GM21360 (cell line): ENCODE data around the gene ZNF891.

Source experiments
- ATAC-seq: cut with Tn5 transposase; IDR thresholded peaks from one replicate; pipeline ENCODE4 v1.9.1; 2021; ENCODE audit warnings: mild to moderate bottlenecking, moderate library complexity; ENCODE audit not compliant: unreplicated experiment

The ZNF891 gene

DNA sequence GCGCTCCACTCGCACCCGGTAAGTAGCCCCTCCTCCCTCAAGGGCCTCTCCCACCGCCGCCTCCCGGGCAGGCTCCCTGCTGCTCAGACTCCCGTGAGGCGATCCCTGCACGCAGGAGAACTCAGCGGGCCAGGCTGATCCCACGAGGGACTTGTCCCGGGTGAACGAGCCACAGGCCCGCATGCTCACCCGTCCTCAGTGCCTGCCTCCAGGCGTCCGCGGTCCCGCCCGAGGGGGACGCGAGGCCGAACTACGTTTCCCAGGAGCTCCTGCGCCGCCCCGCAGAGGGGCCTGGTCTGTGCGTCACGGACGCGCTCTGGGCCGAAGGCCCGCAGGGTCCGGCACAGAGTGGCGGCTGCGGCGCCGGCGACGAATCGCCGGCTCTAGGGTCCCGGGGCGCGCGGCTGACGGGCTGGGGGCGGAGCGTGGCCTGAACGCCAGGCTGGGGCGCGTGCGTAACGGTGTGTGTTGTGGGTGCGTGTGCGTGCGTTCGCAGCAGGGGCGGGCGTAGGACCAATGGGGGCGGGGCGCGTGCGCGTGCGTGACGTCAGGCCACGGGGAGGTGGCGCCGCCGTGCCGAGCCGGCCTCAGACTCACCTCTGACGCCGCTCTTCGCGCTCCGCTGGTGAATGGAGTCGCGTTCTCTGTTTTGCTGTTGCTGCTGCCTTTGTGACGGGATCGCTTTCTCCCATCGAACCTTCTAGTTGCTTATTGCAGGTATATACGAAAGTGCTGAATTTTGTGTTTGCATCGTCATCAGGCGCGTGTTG, at the start of gene ZNF891, which contains the start of gene ZNF10:
Gene ZNF891 (minus strand): TSS at position 237 of the 770 bp plus-strand sequence. CDS start 8,356 bp downstream, outside the sequence.
Gene ZNF10 (plus strand): TSS at position 590 of the 770 bp plus-strand sequence. CDS start 13,866 bp downstream, outside the sequence.
- peak; percentile 96 for ATAC-seq

- no peak for ATAC-seq
Observed at GRCh38 chr12:133174901-133175300, 44.8 kb upstream of the ZNF891 start.

- no peak for ATAC-seq
Observed at GRCh38 chr12:133172491-133172890, 42.4 kb upstream of the ZNF891 start.

- no peak for ATAC-seq
Observed at GRCh38 chr12:133165776-133166175, 35.7 kb upstream of the ZNF891 start.

DNA sequence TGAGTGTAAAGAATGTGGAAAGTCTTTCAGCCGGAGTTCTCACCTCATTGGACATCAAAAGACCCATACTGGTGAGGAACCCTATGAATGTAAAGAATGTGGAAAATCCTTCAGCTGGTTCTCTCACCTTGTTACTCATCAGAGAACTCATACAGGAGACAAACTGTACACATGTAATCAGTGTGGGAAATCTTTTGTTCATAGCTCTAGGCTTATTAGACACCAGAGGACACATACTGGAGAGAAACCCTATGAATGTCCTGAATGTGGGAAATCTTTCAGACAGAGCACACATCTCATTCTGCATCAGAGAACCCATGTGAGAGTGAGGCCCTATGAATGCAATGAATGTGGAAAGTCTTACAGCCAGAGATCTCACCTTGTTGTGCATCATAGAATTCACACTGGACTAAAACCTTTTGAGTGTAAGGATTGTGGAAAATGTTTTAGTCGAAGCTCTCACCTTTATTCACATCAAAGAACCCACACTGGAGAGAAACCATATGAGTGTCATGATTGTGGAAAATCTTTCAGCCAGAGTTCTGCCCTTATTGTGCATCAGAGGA, 26.1 kb upstream of the ZNF891 start:
- no peak for ATAC-seq

- no peak for ATAC-seq
Observed at GRCh38 chr12:133145981-133146380, 15.9 kb upstream of the ZNF891 start.

DNA sequence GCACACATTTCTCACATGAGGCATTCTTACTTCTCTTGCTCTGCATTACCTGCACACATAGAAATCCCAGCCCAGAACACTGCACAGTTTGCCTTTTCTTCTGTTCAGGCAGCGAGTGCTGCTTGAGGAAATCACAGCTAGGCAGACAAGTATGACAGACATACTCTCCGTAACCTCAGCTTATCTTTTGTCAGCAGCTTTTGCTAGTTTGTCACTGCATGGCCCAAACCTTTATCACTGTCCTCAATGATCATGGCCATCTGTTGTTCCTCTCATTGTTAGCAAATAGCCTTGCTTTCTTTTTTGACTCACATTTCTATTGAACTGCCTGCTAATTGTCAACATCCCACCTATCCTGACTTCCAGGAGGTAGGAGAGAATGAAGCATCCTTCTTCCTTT, 5.7 kb upstream of the ZNF891 start:
- no peak for ATAC-seq

DNA sequence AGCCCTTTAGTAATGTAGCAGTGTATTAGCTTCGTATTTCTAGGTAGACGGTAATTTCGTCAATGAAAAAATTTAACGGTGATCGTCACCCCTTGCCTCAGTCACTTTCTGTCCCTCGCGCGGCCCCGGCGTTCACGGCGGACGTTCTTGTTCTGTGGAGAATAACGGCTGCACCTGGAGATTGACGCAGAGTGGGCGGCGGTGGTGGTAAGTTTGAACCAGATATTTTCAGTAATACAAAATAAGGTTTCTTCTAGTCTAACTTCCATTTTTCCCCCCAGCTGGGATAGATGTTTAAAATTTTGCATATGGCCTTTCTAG, 694 bp upstream of the ZNF891 start:
- peak; percentile 2 for ATAC-seq

DNA sequence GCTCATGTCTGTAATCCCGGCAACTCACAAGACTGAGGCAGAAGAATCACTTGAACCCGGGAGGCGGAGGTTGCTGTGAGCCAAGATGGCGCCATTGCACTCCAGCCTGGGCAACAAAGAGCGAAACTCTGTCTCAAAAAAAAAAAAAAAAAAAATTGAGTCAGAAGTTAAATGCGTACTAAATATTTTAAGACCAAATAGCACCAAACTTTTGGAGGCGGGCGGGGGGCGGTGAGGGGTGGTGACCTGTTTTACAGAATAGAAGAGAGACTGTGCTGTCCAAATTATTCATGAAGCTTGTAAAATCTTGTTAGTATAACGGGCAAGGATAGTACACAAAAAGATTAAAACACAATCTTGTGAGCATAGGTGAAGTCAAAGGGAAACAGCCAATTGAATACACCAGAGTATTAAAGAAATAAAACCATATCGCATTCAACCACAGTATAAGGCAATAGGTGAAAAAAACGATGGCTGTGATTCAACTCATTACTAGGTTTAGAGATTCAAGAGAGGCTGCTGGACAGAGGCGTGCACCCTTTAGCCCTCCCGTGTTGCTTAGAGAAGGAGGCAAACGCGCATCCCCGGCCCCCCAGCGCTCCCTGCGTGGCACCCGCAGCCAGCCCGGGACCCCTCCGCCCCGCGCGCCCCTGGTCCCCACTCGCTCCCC, 571 bp downstream of the ZNF891 start:
- no peak for ATAC-seq

DNA sequence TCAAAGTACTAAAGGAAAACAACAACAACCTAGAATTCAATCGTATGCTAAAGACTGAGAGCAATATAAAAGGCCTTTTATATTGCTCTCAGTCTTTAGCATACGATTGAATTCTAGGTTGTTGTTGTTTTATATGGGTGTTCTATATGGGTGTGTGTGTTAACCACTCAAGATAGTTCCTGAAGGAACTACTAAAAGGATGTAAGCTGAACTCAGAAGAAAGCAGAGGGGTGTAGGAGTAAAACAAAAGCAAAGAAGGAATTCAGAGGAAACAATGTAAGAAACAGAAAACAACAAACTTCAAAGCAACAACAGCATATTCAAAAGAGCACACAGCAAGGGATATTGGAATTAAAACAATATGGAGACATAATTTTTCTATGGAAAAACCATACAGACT, 5.4 kb downstream of the ZNF891 start:
- ATAC-seq, result no peak

DNA sequence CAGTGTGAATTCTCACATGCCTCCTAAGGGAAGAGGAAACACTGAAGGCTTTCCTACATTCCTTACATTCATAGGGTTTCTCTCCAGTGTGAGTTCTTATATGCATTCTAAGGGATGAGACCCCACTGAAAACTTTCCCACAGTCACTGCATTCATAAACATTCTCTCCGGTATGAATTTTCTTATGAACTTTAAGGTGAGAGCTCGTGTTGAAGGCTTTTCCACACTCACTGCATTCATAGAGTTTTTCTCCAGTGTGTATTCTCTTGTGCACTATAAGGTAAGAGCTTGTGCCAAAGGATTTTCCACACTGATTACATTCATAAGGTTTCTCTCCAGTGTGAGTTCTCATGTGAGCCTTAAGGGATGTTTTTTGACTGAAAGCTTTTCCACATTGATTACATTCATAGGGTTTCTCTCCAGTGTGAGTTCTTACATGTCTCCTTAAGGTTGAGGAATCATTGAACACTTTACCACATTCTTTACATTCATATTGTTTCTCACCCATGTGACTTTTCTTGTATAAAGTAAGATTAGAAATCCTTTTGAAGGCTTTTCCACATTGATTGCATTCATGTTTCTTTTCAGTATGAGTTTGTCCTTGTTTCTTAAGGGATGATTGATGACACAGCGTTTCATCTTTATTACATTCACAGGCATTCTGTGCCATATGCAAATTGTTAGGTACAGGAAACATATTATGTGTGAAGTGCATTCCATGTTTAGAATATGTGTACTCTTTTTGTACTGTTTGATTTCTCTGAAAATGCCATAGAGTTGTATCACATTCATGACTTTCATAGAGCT, 9.5 kb downstream of the ZNF891 start:
- no peak for ATAC-seq

GRCh38 chr12:133108150-133108549, 21.9 kb downstream of the ZNF891 start:
- no peak for ATAC-seq

GRCh38 chr12:133107121-133107520, 23.0 kb downstream of the ZNF891 start:
- no peak for ATAC-seq

- no peak for ATAC-seq
Observed at GRCh38 chr12:133106253-133106652, 23.8 kb downstream of the ZNF891 start.

GRCh38 chr12:133105620-133106019, 24.5 kb downstream of the ZNF891 start:
- no peak for ATAC-seq

- ATAC-seq, result no peak
Observed at GRCh38 chr12:133083345-133083744, 46.7 kb downstream of the ZNF891 start.

DNA sequence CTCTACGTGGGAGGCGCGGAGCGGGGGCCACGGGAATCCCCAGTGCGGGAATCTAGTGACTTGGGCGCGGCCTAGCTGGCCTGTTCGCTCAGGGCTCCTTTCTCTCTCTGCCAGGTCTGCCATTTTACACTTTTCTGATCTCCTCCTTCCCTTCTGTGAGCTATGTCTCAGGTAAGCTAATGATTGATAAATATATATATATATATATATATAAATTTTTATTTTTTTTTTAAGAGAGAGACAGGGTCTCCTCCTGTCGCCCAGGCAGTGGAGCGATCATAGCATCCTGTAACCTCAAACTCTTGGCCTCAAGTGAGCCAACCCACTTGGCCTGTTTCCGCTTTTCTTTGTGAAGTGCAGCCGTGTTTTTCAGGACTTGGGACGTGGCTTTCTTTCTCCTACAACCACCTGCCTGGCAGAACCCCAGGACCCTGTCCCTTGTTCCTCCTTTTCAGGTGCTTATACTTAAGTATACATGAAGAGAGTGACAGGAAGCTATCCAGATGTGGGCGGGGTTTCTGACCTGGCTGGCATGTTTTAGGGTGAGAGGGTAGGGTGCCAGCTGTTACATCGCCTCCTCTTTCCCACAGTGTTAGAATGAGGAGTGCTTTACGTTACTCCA, 48.8 kb downstream of the ZNF891 start:
- no peak for ATAC-seq

- peak; percentile 58 for ATAC-seq
Observed at GRCh38 chr12:133080368-133081158, 49.5 kb downstream of the ZNF891 start, which contains the start of gene ZNF140. TSS of gene ZNF140 (plus strand) at chr12:133080923. CDS start at chr12:133081321, 398 bp downstream.

DNA sequence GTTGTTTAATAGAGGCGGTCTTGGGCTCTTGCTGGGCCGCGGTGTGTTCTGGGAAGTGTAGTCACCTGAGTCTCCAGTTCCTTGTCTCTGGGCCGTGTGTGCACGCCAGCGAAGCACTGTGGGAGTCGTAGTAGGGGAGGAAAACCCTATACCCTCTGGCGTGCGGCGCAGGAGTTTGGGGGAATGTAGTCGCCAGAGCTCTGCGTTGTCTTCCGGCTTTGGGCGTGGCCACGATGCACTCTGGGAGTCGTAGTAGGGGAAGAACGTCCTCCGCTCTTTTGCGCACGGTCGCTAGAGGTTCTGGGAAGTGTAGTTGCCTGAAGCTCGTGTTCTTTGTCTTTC, 50.1 kb downstream of the ZNF891 start:
- peak; percentile 76 for ATAC-seq

- no peak for ATAC-seq
Observed at GRCh38 chr12:133073836-133074235, 56.2 kb downstream of the ZNF891 start.
